ENCODE results near the gene NUP93. TPM values are rescaled to one million over a fixed set of nuclear protein-coding genes. Genes with fewer than 3 reads are reported as not detected.

Gene NUP93
- total RNA-seq, 1 experiment from 2014 or later, result 60.2 TPM

DNA sequence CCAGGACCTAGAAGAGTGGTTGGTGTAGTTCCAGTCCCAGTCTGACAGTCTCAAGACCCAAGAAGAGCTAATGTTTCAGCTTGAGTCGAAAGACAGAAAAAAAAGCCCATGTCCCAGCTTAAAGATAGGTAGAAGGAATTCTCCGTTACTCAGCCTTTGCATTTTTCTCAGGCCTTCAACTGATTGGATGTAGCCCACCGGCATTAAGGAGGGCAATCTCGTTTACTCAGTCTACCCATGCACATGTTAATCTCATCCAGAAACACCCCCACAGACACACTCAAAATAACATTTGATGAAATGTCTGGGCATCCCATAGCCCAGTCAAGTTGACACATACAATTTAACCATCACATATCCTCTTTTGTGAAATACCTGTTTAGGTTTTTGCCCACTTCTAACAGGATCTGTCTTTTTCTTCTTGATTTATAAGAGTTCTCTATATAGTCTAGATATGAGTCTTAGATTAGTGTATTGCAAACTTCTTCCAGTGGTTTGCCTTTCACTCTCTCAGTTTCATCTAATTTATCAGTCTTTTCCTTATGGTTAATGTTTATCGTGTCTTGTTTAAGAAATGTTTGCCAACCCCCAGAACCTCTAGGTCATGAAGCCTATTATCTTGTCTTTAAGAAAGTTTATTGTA, 7.6 kb upstream of the NUP93 start:
- ChIA-PET POLR2A (no interaction called here), CTCF (interaction anchor here (0.6 kb wide), 1 partner anchor 1018 kb away, joined by 4 read pairs; no protein-coding TSS in a partner anchor)
- no peak overlapping the region for H3K4me3 Mint-ChIP-seq (ENCODE audit: unreplicated experiment)
- no peaks in the 10 kb centered on the region for H3K4me1 Mint-ChIP-seq (ENCODE audit: insufficient read depth, unreplicated experiment)
- BruUV-seq (replicated peaks), result no TSS peak
- intact Hi-C loops (cut with micrococcal nuclease), result no loop called here
- TF ChIP-seq, protein P1, sequence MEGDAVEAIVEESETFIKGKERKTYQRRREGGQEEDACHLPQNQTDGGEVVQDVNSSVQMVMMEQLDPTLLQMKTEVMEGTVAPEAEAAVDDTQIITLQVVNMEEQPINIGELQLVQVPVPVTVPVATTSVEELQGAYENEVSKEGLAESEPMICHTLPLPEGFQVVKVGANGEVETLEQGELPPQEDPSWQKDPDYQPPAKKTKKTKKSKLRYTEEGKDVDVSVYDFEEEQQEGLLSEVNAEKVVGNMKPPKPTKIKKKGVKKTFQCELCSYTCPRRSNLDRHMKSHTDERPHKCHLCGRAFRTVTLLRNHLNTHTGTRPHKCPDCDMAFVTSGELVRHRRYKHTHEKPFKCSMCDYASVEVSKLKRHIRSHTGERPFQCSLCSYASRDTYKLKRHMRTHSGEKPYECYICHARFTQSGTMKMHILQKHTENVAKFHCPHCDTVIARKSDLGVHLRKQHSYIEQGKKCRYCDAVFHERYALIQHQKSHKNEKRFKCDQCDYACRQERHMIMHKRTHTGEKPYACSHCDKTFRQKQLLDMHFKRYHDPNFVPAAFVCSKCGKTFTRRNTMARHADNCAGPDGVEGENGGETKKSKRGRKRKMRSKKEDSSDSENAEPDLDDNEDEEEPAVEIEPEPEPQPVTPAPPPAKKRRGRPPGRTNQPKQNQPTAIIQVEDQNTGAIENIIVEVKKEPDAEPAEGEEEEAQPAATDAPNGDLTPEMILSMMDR (IDR thresholded peaks at IDR 0.05; ENCODE audit: unreplicated experiment), result no peak
- no peak for DNase-seq (ENCODE audit: unreplicated experiment)
- no peaks in the 10 kb centered on the region for H3K9me3 Mint-ChIP-seq (ENCODE audit: unreplicated experiment)
- no peak overlapping the region for H3K27ac Mint-ChIP-seq (ENCODE audit: low read depth, unreplicated experiment)
- H3K27me3 Mint-ChIP-seq (ENCODE audit: insufficient read depth, unreplicated experiment), result no peaks in the 10 kb centered on the region
- H3K36me3 Mint-ChIP-seq (ENCODE audit: insufficient read depth, unreplicated experiment), result no peaks in the 10 kb centered on the region

DNA sequence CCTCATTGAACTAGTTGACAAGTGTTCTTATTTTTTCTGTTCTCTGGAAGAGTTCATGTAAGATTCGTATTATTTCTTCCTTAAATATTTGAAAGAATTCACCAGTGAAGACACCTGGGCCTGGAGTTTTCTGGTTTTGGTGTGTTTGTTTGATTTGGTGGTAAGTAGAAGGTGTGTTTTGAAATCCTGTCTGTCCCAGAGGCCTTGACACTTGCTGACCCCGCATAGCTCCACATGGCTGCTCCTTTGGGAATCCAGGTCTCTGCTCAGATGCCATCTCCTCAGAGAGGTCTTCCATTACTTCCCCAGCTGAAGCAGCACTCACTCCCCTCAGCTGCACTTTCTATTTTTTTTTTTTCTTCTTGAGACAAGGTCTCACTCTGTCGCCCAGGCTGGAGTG, 5.7 kb upstream of the NUP93 start:
- CTCF ChIA-PET, result interaction anchor here (0.6 to 1.1 kb wide), 3 partner anchors 22 to 416 kb away, joined by 3 read pairs; no protein-coding TSS in a partner anchor
- Mint-ChIP-seq H3K27me3 (ENCODE audit: insufficient read depth, unreplicated experiment) (no peaks in the 10 kb centered on the region), H3K27ac (ENCODE audit: low read depth, unreplicated experiment) (no peak overlapping the region), H3K9me3 (ENCODE audit: unreplicated experiment) (no peaks in the 10 kb centered on the region), H3K4me3 (ENCODE audit: unreplicated experiment) (no peak overlapping the region), H3K4me1 (ENCODE audit: insufficient read depth, unreplicated experiment) (peaks cover 6% of the 10 kb centered on the region), H3K36me3 (ENCODE audit: insufficient read depth, unreplicated experiment) (no peaks in the 10 kb centered on the region)
- no TSS peak for BruUV-seq (replicated peaks)
- TF ChIP-seq, protein P1 (IDR thresholded peaks at IDR 0.05; ENCODE audit: unreplicated experiment), result no peak
- POLR2A ChIA-PET, result no interaction called here
- intact Hi-C loops (cut with micrococcal nuclease), result no loop called here
- no peak for DNase-seq (ENCODE audit: unreplicated experiment)

DNA sequence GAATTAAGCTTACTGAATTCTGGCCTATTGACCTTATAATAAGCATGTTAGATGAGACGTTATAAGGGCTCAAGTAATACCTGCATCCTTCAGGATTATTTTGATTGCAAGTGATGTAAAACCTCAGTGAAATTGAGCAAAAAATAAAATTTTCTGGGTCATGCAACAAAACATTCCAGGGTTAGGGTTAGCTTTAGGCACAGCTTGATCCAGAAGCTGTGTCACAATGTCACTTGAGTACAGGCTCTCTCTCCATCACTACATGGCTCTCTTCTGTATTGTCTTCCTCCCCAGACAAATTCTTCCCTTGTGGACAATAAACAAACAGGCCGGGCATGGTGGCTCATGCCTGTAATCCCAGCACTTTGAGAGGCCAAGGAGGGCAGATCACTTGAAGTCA, 3.6 kb upstream of the NUP93 start:
- ChIA-PET CTCF (no interaction called here), POLR2A (interaction anchor here (1.0 to 1.3 kb wide), 2 partner anchors 16 to 24 kb away, joined by 3 to 4 read pairs; no protein-coding TSS in a partner anchor)
- H3K27me3 Mint-ChIP-seq (ENCODE audit: insufficient read depth, unreplicated experiment), result no peaks in the 10 kb centered on the region
- TF ChIP-seq, protein P1 (IDR thresholded peaks at IDR 0.05; ENCODE audit: unreplicated experiment), result no peak
- no peaks in the 10 kb centered on the region for H3K36me3 Mint-ChIP-seq (ENCODE audit: insufficient read depth, unreplicated experiment)
- intact Hi-C loops (cut with micrococcal nuclease), result no loop called here
- no peak for DNase-seq (ENCODE audit: unreplicated experiment)
- no TSS peak for BruUV-seq (replicated peaks)
- H3K9me3 Mint-ChIP-seq (ENCODE audit: unreplicated experiment), result no peaks in the 10 kb centered on the region
- peaks cover 16% of the 10 kb centered on the region for H3K4me1 Mint-ChIP-seq (ENCODE audit: insufficient read depth, unreplicated experiment)
- H3K27ac Mint-ChIP-seq (ENCODE audit: low read depth, unreplicated experiment), result no peak overlapping the region
- H3K4me3 Mint-ChIP-seq (ENCODE audit: unreplicated experiment), result no peak overlapping the region

- no peaks in the 10 kb centered on the region for H3K27me3 Mint-ChIP-seq (ENCODE audit: insufficient read depth, unreplicated experiment)
- no peak for DNase-seq (ENCODE audit: unreplicated experiment)
- peaks cover 17% of the 10 kb centered on the region for H3K4me1 Mint-ChIP-seq (ENCODE audit: insufficient read depth, unreplicated experiment)
- BruUV-seq (replicated peaks), result no TSS peak
- POLR2A ChIA-PET, result no interaction called here
- no peaks in the 10 kb centered on the region for H3K36me3 Mint-ChIP-seq (ENCODE audit: insufficient read depth, unreplicated experiment)
- no peak overlapping the region for H3K4me3 Mint-ChIP-seq (ENCODE audit: unreplicated experiment)
- no peak overlapping the region for H3K27ac Mint-ChIP-seq (ENCODE audit: low read depth, unreplicated experiment)
- intact Hi-C loops (cut with micrococcal nuclease), result no loop called here
- CTCF ChIA-PET, result interaction anchor here (2.3 kb wide), 1 partner anchor 63 kb away, joined by 9 read pairs; no protein-coding TSS in a partner anchor
- H3K9me3 Mint-ChIP-seq (ENCODE audit: unreplicated experiment), result no peaks in the 10 kb centered on the region
- TF ChIP-seq, protein P1 (IDR thresholded peaks at IDR 0.05; ENCODE audit: unreplicated experiment), result no peak
Measured at GRCh38 chr16:56726926-56727325, 3.0 kb upstream of the NUP93 start.

Measured in MCF 10A (cell line).